H1 (cell line): Measurements from ENCODE around the gene SCMH1. TPM values are rescaled to one million over a fixed set of nuclear protein-coding genes. Genes with fewer than 3 reads are reported as not detected.

Experiments used
- BACH1 ChIP-seq: IDR thresholded peaks from 2 replicates; pipeline ENCODE4 v1.6.1; 2012; ENCODE audit warnings: low read length, improper control_type of control experiment
- CHD2 ChIP-seq: IDR thresholded peaks from 2 replicates; pipeline ENCODE4 v1.6.1; 2012; ENCODE audit warnings: low read length, improper control_type of control experiment
- CHD7 ChIP-seq: fragments of 300-600 bp; sonication (generic); IDR thresholded peaks from 2 replicates; pipeline ENCODE4 v1.7.1; 2012; ENCODE audit warnings: low read length, moderate library complexity, mild to moderate bottlenecking, inconsistent platforms; ENCODE audit not compliant: insufficient replicate concordance
- EGR1 ChIP-seq: IDR thresholded peaks from 2 replicates; pipeline ENCODE4 v1.6.1; 2011; ENCODE audit warnings: low read depth, low read length, borderline replicate concordance
- PHF8 ChIP-seq: fragments of 200-600 bp; sonication (generic); conservative IDR thresholded peaks from 2 replicates; pipeline ENCODE4 v1.7.1; 2012; ENCODE audit warnings: low read depth, mild to moderate bottlenecking, inconsistent platforms, low read length, moderate library complexity
- SIX5 ChIP-seq: IDR thresholded peaks from 2 replicates; pipeline ENCODE4 v1.6.1; 2011; ENCODE audit warnings: mild to moderate bottlenecking, low read depth, low read length
- polyA plus RNA-seq, 7 experiments: library from polyadenylated mRNA; depleted of rRNA in 3 of 7; stranded (reverse) in 5 of 7; unstranded in 2 of 7; fragments of >200 nt in 5 of 7; fragments of 200-250 nt in 2 of 7; gene quantifications; 1 replicate in 5 of 7; 2 replicates in 1 of 7; 4 replicates in 1 of 7; pipeline versions ENCODE4 v1.2.1 to v1.2.3, GENCODE V29; 2011 to 2013; ENCODE audit warnings: missing spikeins in 2 of 7, mixed read lengths in 2 of 7
- total RNA-seq: library from RNA; stranded (reverse); fragmentation: NEBNext Ultra II Directional; extraction: Animal tissue kit (Norgen Biotek cat#: 25700); gene quantifications from 2 replicates; pipeline ENCODE4 v1.2.1, GENCODE V29; 2021
- TF ChIP-seq, protein P1 (sequence below), 3 experiments: IDR thresholded peaks; 1 replicate in 2 of 3; 2 replicates in 1 of 3; pipeline versions ENCODE4 v1.5.1 to v1.6.1; 2011; ENCODE audit warnings: low read length in 3 of 3, mild to moderate bottlenecking in 3 of 3, inconsistent platforms in 2 of 3, low read depth in 1 of 3, moderate library complexity in 1 of 3; ENCODE audit not compliant: insufficient read depth in 1 of 3; ENCODE audit errors: control extremely low read depth in 1 of 3

Gene SCMH1
- total and polyA plus RNA-seq, 2 of the 8 experiments (the other 6 are each of a cell fraction or from before 2014, with no cell fraction given): 16.6 to 30.7 TPM

- TF ChIP-seq CHD7: no peak
- TF ChIP-seq, protein P1, sequence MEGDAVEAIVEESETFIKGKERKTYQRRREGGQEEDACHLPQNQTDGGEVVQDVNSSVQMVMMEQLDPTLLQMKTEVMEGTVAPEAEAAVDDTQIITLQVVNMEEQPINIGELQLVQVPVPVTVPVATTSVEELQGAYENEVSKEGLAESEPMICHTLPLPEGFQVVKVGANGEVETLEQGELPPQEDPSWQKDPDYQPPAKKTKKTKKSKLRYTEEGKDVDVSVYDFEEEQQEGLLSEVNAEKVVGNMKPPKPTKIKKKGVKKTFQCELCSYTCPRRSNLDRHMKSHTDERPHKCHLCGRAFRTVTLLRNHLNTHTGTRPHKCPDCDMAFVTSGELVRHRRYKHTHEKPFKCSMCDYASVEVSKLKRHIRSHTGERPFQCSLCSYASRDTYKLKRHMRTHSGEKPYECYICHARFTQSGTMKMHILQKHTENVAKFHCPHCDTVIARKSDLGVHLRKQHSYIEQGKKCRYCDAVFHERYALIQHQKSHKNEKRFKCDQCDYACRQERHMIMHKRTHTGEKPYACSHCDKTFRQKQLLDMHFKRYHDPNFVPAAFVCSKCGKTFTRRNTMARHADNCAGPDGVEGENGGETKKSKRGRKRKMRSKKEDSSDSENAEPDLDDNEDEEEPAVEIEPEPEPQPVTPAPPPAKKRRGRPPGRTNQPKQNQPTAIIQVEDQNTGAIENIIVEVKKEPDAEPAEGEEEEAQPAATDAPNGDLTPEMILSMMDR (IDR thresholded peaks at IDR 0.05; ENCODE audit: control extremely low read depth in 1 of 3, insufficient read depth in 1 of 3, low read depth in 1 of 3, low read length in 3 of 3): no peak
- TF ChIP-seq CHD2: no peak
- no peak for TF ChIP-seq SIX5
- no peak for TF ChIP-seq EGR1
- TF ChIP-seq PHF8: no peak
- no peak for TF ChIP-seq BACH1
Measured at GRCh38 chr1:41284121-41284520, 42.0 kb upstream of the SCMH1 start (continued).
